HEK293 (cell line): Measurements from ENCODE around the gene AREG.

ENCODE experiments used
- CTCF ChIA-PET: fragments of 350-600 bp; formaldehyde crosslinking; extraction: SDS; loops from one replicate; lab custom pipeline; 2021; ENCODE audit warnings: antibody characterized with exemption; lab: Yijun Ruan, JAX
- POLR2A ChIA-PET: fragments of 300-600 bp; formaldehyde crosslinking; extraction: SDS; loops from one replicate; lab custom pipeline; 2020; ENCODE audit warnings: antibody characterized with exemption, inconsistent platforms; lab: Yijun Ruan, JAX
- H3K27ac ChIP-seq: fragments of 200-500 bp; sonication (Bioruptor generic); 2 replicates; pipeline ENCODE4 v1.5.1; 2014; ENCODE audit warnings: low read depth, low read length, control low read depth, inconsistent platforms; ENCODE audit errors: extremely low read depth
- H3K36me3 ChIP-seq, 2 experiments: fragments of 200-500 bp in 1 of 2; sonication (Bioruptor generic) in 1 of 2; 1 replicate in 1 of 2; 2 replicates in 1 of 2; pipeline ENCODE4 v1.5.1; 2014 to 2017; ENCODE audit warnings: inconsistent platforms in 2 of 2, low read length in 2 of 2; ENCODE audit not compliant: control insufficient read depth in 2 of 2, insufficient read depth in 1 of 2
- H3K4me1 ChIP-seq: fragments of 200-500 bp; sonication (Bioruptor generic); 2 replicates; pipeline ENCODE4 v1.5.1; 2014; ENCODE audit warnings: mild to moderate bottlenecking, low read length, inconsistent platforms; ENCODE audit not compliant: control insufficient read depth, insufficient read depth
- H3K4me3 ChIP-seq: 2 replicates; pipeline ENCODE4 v1.5.1; 2011; ENCODE audit warnings: low read depth, mild to moderate bottlenecking, control low read depth, low read length, moderate library complexity
- H3K9me3 ChIP-seq: fragments of 200-500 bp; sonication (Bioruptor generic); 2 replicates; pipeline ENCODE4 v1.5.1; 2014; ENCODE audit warnings: low read depth, low read length, inconsistent platforms; ENCODE audit not compliant: control insufficient read depth, insufficient read depth
- SETDB1 ChIP-seq: IDR thresholded peaks from one replicate; pipeline ENCODE4 v1.6.1; 2017; ENCODE audit warnings: mild to moderate bottlenecking, low read length, moderate library complexity, mixed read lengths; ENCODE audit not compliant: insufficient read length
- ZBTB1 ChIP-seq: fragments of 450-650 bp; formaldehyde crosslinking; IDR thresholded peaks from 2 replicates; pipeline ENCODE4 v1.5.1; 2016; ENCODE audit warnings: missing biosample characterization, missing genetic modification characterization
- ZFP37 ChIP-seq: fragments of 450-650 bp; formaldehyde crosslinking; IDR thresholded peaks from 2 replicates; pipeline ENCODE4 v1.5.1; 2016; ENCODE audit warnings: missing biosample characterization, missing genetic modification characterization
- ZIC2 ChIP-seq: fragments of 450-650 bp; formaldehyde crosslinking; IDR thresholded peaks from 2 replicates; pipeline ENCODE4 v1.5.1; 2016; ENCODE audit warnings: missing biosample characterization, missing genetic modification characterization
- ZNF138 ChIP-seq: fragments of 450-650 bp; formaldehyde crosslinking; IDR thresholded peaks from 2 replicates; pipeline ENCODE4 v1.5.1; 2016; ENCODE audit warnings: missing biosample characterization, missing genetic modification characterization, borderline replicate concordance
- ZNF175 ChIP-seq: fragments of 450-650 bp; formaldehyde crosslinking; IDR thresholded peaks from 2 replicates; pipeline ENCODE4 v1.5.1; 2016; ENCODE audit warnings: missing biosample characterization, missing genetic modification characterization
- ZNF184 ChIP-seq: fragments of 450-650 bp; IDR thresholded peaks from 2 replicates; pipeline ENCODE4 v1.5.1; 2018; ENCODE audit warnings: missing biosample characterization, mild to moderate bottlenecking, missing genetic modification characterization
- ZNF248 ChIP-seq: fragments of 450-650 bp; formaldehyde crosslinking; IDR thresholded peaks from 2 replicates; pipeline ENCODE4 v1.5.1; 2017; ENCODE audit warnings: missing biosample characterization, missing genetic modification characterization
- ZNF274 ChIP-seq, 2 experiments: fragments of 200-500 bp in 1 of 2; fragments of 450-650 bp in 1 of 2; sonication (Bioruptor generic) in 1 of 2; formaldehyde crosslinking in 1 of 2; IDR thresholded peaks; 2 replicates each; pipeline versions ENCODE4 v1.5.1 to v1.6.1; 2014 to 2016; ENCODE audit warnings: borderline replicate concordance in 1 of 2, inconsistent platforms in 1 of 2, low read length in 1 of 2, missing biosample characterization in 1 of 2, missing genetic modification characterization in 1 of 2
- ZNF324 ChIP-seq: fragments of 450-650 bp; formaldehyde crosslinking; IDR thresholded peaks from 2 replicates; pipeline ENCODE4 v1.5.1; 2016; ENCODE audit warnings: missing biosample characterization, missing genetic modification characterization
- ZNF366 ChIP-seq: fragments of 450-650 bp; formaldehyde crosslinking; conservative IDR thresholded peaks from 2 replicates; pipeline ENCODE4 v1.5.1; 2016; ENCODE audit warnings: missing biosample characterization, missing genetic modification characterization
- ZNF391 ChIP-seq: fragments of 450-650 bp; formaldehyde crosslinking; IDR thresholded peaks from 2 replicates; pipeline ENCODE4 v1.5.1; 2016; ENCODE audit warnings: low read depth, missing biosample characterization, missing genetic modification characterization, borderline replicate concordance
- ZNF501 ChIP-seq: fragments of 450-650 bp; formaldehyde crosslinking; IDR thresholded peaks from 2 replicates; pipeline ENCODE4 v1.5.1; 2016; ENCODE audit warnings: missing biosample characterization, missing genetic modification characterization
- ZNF544 ChIP-seq: fragments of 450-650 bp; formaldehyde crosslinking; IDR thresholded peaks from 2 replicates; pipeline ENCODE4 v1.5.0; 2017; ENCODE audit warnings: missing biosample characterization, missing genetic modification characterization
- ZNF629 ChIP-seq: fragments of 450-650 bp; formaldehyde crosslinking; IDR thresholded peaks from 2 replicates; pipeline ENCODE4 v1.5.1; 2017; ENCODE audit warnings: missing biosample characterization, missing genetic modification characterization
- ZNF747 ChIP-seq: fragments of 450-650 bp; formaldehyde crosslinking; IDR thresholded peaks from 2 replicates; pipeline ENCODE4 v1.5.1; 2016; ENCODE audit warnings: missing biosample characterization, missing genetic modification characterization
- ZSCAN16 ChIP-seq: fragments of 450-650 bp; formaldehyde crosslinking; IDR thresholded peaks from 2 replicates; pipeline ENCODE4 v1.5.1; 2016; ENCODE audit warnings: missing biosample characterization, missing genetic modification characterization
- ZSCAN30 ChIP-seq: fragments of 450-650 bp; IDR thresholded peaks from 2 replicates; pipeline ENCODE4 v1.5.1; 2018; ENCODE audit warnings: missing biosample characterization, mild to moderate bottlenecking, missing genetic modification characterization, moderate library complexity
- TF ChIP-seq, protein P1 (sequence below): fragments of 450-650 bp; formaldehyde crosslinking; IDR thresholded peaks from 2 replicates; pipeline ENCODE4 v1.5.1; 2017; ENCODE audit warnings: missing biosample characterization, missing genetic modification characterization
- TF ChIP-seq, protein P2 (sequence below): fragments of 450-650 bp; formaldehyde crosslinking; IDR thresholded peaks from 2 replicates; pipeline ENCODE4 v1.5.1; 2016; ENCODE audit warnings: missing biosample characterization, missing genetic modification characterization, low read depth
- TF ChIP-seq, protein P3 (sequence below): fragments of 450-650 bp; formaldehyde crosslinking; IDR thresholded peaks from 2 replicates; pipeline ENCODE4 v1.5.1; 2016; ENCODE audit warnings: missing biosample characterization, missing genetic modification characterization
- TF ChIP-seq, protein P4 (sequence below): fragments of 450-650 bp; formaldehyde crosslinking; IDR thresholded peaks from 2 replicates; pipeline ENCODE4 v1.5.1; 2017; ENCODE audit warnings: missing biosample characterization, missing genetic modification characterization
- TF ChIP-seq, protein P5 (sequence below): fragments of 450-650 bp; formaldehyde crosslinking; IDR thresholded peaks from 2 replicates; pipeline ENCODE4 v1.5.1; 2016; ENCODE audit warnings: missing biosample characterization, missing genetic modification characterization
- TF ChIP-seq, protein P6 (sequence below): fragments of 450-650 bp; formaldehyde crosslinking; IDR thresholded peaks from 2 replicates; pipeline ENCODE4 v1.5.1; 2016; ENCODE audit warnings: missing biosample characterization, missing genetic modification characterization

Gene AREG

DNA sequence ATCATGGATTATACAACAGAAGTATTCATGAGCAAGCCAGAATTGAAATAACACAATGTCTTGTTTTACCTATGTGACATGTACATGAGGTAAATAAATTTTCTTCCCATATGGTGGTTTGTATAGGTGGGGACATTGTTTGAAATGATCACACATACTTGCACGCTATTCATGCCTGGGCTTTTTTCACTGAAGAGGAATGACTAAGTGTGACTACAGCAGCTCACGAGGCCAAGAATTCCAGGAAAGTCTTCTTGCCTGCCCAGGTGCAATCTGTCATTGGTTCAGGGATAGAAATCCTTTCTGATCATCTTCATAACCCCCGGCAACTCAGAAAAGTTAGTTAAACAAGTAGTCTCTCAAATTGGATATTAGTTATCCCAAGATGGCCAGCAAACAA is 36.3 kb upstream of the AREG start (continued):
- TF ChIP-seq, protein P1, sequence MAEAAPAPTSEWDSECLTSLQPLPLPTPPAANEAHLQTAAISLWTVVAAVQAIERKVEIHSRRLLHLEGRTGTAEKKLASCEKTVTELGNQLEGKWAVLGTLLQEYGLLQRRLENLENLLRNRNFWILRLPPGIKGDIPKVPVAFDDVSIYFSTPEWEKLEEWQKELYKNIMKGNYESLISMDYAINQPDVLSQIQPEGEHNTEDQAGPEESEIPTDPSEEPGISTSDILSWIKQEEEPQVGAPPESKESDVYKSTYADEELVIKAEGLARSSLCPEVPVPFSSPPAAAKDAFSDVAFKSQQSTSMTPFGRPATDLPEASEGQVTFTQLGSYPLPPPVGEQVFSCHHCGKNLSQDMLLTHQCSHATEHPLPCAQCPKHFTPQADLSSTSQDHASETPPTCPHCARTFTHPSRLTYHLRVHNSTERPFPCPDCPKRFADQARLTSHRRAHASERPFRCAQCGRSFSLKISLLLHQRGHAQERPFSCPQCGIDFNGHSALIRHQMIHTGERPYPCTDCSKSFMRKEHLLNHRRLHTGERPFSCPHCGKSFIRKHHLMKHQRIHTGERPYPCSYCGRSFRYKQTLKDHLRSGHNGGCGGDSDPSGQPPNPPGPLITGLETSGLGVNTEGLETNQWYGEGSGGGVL (tag by site-specific recombination), result no peak
- TF ChIP-seq ZNF248 (tag by site-specific recombination) (no peak), ZIC2 (tag by site-specific recombination) (no peak)

DNA sequence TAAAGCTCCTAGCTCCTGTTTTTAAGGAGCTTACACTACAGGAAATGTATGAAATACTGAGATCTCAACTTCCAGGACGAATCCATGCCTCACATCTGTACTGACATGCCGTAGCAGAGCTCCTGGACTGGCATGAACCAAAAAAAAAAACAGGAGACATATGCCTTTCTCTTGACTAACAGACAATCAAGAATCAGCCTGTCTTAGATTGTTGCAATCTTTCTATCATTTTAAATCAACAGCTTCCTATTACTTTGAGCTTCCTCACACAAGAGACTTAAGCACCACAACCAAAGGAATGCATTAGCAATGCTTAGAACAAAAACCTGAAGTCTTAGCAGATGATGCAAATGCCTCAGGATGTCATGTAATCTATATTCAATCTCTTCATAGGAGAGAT is 34.7 kb upstream of the AREG start:
- Histone ChIP-seq H3K4me3 (no peak overlapping the region), H3K4me1 (no peaks in the 10 kb centered on the region), H3K36me3 (no peaks in the 10 kb centered on the region), H3K9me3 (no peaks in the 10 kb centered on the region)
- TF ChIP-seq ZSCAN16 (tag by site-specific recombination) (no peak), ZNF274 (IDR thresholded peaks at IDR 0.05; ENCODE audit: low read length) (no peak), ZNF274 (tag by site-specific recombination; IDR thresholded peaks at IDR 0.05; ENCODE audit: borderline replicate concordance) (no peak), ZNF391 (tag by site-specific recombination) (no peak), ZNF747 (tag by site-specific recombination) (no peak), ZNF324 (no peak), ZBTB1 (tag by site-specific recombination) (no peak), ZNF184 (tag by site-specific recombination) (no peak), ZNF366 (tag by site-specific recombination) (no peak), ZFP37 (tag by site-specific recombination) (no peak), ZNF138 (tag by site-specific recombination) (no peak), ZSCAN30 (no peak), ZNF629 (tag by site-specific recombination) (no peak)
- TF ChIP-seq, protein P2, sequence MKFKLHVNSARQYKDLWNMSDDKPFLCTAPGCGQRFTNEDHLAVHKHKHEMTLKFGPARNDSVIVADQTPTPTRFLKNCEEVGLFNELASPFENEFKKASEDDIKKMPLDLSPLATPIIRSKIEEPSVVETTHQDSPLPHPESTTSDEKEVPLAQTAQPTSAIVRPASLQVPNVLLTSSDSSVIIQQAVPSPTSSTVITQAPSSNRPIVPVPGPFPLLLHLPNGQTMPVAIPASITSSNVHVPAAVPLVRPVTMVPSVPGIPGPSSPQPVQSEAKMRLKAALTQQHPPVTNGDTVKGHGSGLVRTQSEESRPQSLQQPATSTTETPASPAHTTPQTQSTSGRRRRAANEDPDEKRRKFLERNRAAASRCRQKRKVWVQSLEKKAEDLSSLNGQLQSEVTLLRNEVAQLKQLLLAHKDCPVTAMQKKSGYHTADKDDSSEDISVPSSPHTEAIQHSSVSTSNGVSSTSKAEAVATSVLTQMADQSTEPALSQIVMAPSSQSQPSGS (tag by site-specific recombination), result no peak
- TF ChIP-seq, all 188 proteins: peak for 0
- ChIA-PET CTCF (interaction anchor here (0.7 to 1.1 kb wide), 2 partner anchors 23 to 212 kb away, joined by 3 read pairs; no protein-coding TSS in a partner anchor), POLR2A (no interaction called here)
- no peak overlapping the region for H3K27ac ChIP-seq

DNA sequence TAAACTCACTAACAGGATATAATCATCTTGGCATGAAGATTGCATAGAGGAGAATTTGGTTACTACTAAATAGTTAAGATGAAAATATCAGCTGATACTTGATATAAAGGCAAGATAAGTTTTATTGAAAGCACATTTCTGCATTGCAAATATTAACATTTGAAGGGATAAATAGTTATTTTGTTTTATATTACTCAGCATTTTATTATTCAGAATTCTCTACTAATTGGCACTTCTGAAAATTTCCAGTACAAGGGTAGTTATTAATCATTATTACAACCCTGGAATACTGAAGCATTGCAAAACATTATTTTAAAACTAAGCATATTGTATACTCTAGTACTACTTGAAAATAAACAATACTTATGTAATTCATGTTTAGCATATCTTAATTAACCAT is 32.7 kb upstream of the AREG start:
- H3K27ac ChIP-seq, result no peak overlapping the region
- H3K9me3 ChIP-seq, result no peaks in the 10 kb centered on the region
- no peaks in the 10 kb centered on the region for H3K36me3 ChIP-seq
- ChIA-PET CTCF (no interaction called here), POLR2A (no interaction called here)
- no peak overlapping the region for H3K4me3 ChIP-seq
- no peaks in the 10 kb centered on the region for H3K4me1 ChIP-seq
- no peak for TF ChIP-seq ZSCAN30
- TF ChIP-seq ZNF544 (tag by site-specific recombination), result no peak
- TF ChIP-seq ZNF175 (tag by site-specific recombination), result no peak
- TF ChIP-seq, protein P3, sequence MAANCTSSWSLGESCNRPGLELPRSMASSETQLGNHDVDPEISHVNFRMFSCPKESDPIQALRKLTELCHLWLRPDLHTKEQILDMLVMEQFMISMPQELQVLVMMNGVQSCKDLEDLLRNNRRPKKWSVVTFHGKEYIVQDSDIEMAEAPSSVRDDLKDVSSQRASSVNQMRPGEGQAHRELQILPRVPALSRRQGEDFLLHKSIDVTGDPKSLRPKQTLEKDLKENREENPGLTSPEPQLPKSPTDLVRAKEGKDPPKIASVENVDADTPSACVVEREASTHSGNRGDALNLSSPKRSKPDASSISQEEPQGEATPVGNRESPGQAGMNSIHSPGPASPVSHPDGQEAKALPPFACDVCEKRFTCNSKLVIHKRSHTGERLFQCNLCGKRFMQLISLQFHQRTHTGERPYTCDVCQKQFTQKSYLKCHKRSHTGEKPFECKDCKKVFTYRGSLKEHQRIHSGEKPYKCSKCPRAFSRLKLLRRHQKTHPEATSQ, result no peak
- TF ChIP-seq SETDB1, result no peak
- TF ChIP-seq, protein P4, sequence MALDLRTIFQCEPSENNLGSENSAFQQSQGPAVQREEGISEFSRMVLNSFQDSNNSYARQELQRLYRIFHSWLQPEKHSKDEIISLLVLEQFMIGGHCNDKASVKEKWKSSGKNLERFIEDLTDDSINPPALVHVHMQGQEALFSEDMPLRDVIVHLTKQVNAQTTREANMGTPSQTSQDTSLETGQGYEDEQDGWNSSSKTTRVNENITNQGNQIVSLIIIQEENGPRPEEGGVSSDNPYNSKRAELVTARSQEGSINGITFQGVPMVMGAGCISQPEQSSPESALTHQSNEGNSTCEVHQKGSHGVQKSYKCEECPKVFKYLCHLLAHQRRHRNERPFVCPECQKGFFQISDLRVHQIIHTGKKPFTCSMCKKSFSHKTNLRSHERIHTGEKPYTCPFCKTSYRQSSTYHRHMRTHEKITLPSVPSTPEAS (tag by site-specific recombination), result no peak
- TF ChIP-seq, protein P5, sequence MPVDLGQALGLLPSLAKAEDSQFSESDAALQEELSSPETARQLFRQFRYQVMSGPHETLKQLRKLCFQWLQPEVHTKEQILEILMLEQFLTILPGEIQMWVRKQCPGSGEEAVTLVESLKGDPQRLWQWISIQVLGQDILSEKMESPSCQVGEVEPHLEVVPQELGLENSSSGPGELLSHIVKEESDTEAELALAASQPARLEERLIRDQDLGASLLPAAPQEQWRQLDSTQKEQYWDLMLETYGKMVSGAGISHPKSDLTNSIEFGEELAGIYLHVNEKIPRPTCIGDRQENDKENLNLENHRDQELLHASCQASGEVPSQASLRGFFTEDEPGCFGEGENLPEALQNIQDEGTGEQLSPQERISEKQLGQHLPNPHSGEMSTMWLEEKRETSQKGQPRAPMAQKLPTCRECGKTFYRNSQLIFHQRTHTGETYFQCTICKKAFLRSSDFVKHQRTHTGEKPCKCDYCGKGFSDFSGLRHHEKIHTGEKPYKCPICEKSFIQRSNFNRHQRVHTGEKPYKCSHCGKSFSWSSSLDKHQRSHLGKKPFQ (tag by site-specific recombination), result no peak
- TF ChIP-seq, protein P6, sequence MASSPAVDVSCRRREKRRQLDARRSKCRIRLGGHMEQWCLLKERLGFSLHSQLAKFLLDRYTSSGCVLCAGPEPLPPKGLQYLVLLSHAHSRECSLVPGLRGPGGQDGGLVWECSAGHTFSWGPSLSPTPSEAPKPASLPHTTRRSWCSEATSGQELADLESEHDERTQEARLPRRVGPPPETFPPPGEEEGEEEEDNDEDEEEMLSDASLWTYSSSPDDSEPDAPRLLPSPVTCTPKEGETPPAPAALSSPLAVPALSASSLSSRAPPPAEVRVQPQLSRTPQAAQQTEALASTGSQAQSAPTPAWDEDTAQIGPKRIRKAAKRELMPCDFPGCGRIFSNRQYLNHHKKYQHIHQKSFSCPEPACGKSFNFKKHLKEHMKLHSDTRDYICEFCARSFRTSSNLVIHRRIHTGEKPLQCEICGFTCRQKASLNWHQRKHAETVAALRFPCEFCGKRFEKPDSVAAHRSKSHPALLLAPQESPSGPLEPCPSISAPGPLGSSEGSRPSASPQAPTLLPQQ (tag by site-specific recombination), result no peak
- TF ChIP-seq ZNF501 (tag by site-specific recombination), result no peak
